ENCODE results near the gene RNF146.

The RNF146 gene

GRCh38 chr6:127289934-127290333, 23.3 kb downstream of the RNF146 start:
- H3K36me3 ChIP-seq (ENCODE audit: control insufficient read depth in 1 of 2, insufficient read depth in 2 of 2, low read length in 2 of 2) = peaks cover 25 to 31% of the 10 kb centered on the region in 2 donors
- peaks cover 0 to 16% of the 10 kb centered on the region in 2 donors for H3K4me1 ChIP-seq (ENCODE audit: control insufficient read depth in 1 of 2, insufficient read depth in 2 of 2, low read length in 2 of 2)
- no peak overlapping the region for H3K27ac ChIP-seq (ENCODE audit: low read length)
- H3K4me3 ChIP-seq (ENCODE audit: low read depth in 1 of 2, low read length in 2 of 2) = no peak overlapping the region
- H3K27me3 ChIP-seq (ENCODE audit: low read depth, low read length) = no peaks in the 10 kb centered on the region
- H3K9me3 ChIP-seq (ENCODE audit: control insufficient read depth in 1 of 2, low read length in 2 of 2) = no peaks in the 10 kb centered on the region

GRCh38 chr6:127290391-127291265, 24.0 kb downstream of the RNF146 start:
- Histone ChIP-seq H3K27ac (ENCODE audit: low read length) (no peak overlapping the region), H3K4me3 (ENCODE audit: low read depth in 1 of 2, low read length in 2 of 2) (no peak overlapping the region), H3K36me3 (ENCODE audit: control insufficient read depth in 1 of 2, insufficient read depth in 2 of 2, low read length in 2 of 2) (peaks cover 21 to 30% of the 10 kb centered on the region in 2 donors), H3K27me3 (ENCODE audit: low read depth, low read length) (no peaks in the 10 kb centered on the region), H3K9me3 (ENCODE audit: control insufficient read depth in 1 of 2, low read length in 2 of 2) (no peaks in the 10 kb centered on the region), H3K4me1 (ENCODE audit: control insufficient read depth in 1 of 2, insufficient read depth in 2 of 2, low read length in 2 of 2) (peaks cover 0 to 16% of the 10 kb centered on the region in 2 donors)

GRCh38 chr6:127291495-127291894, 24.8 kb downstream of the RNF146 start:
- H3K4me1 ChIP-seq (ENCODE audit: control insufficient read depth in 1 of 2, insufficient read depth in 2 of 2, low read length in 2 of 2) = peaks cover 0 to 16% of the 10 kb centered on the region in 2 donors
- peaks cover 15 to 25% of the 10 kb centered on the region in 2 donors for H3K36me3 ChIP-seq (ENCODE audit: control insufficient read depth in 1 of 2, insufficient read depth in 2 of 2, low read length in 2 of 2)
- no peak overlapping the region for H3K4me3 ChIP-seq (ENCODE audit: low read depth in 1 of 2, low read length in 2 of 2)
- no peak overlapping the region for H3K27ac ChIP-seq (ENCODE audit: low read length)
- H3K9me3 ChIP-seq (ENCODE audit: control insufficient read depth in 1 of 2, low read length in 2 of 2) = no peaks in the 10 kb centered on the region
- no peaks in the 10 kb centered on the region for H3K27me3 ChIP-seq (ENCODE audit: low read depth, low read length)

- Histone ChIP-seq H3K27me3 (ENCODE audit: low read depth, low read length) (no peaks in the 10 kb centered on the region), H3K4me3 (ENCODE audit: low read depth in 1 of 2, low read length in 2 of 2) (no peak overlapping the region), H3K9me3 (ENCODE audit: control insufficient read depth in 1 of 2, low read length in 2 of 2) (no peaks in the 10 kb centered on the region), H3K36me3 (ENCODE audit: control insufficient read depth in 1 of 2, insufficient read depth in 2 of 2, low read length in 2 of 2) (peaks cover 0 to 4% of the 10 kb centered on the region in 2 donors), H3K4me1 (ENCODE audit: control insufficient read depth in 1 of 2, insufficient read depth in 2 of 2, low read length in 2 of 2) (peaks cover 0 to 4% of the 10 kb centered on the region in 2 donors), H3K27ac (ENCODE audit: low read length) (no peak overlapping the region)
Observed at GRCh38 chr6:127297502-127298070, 30.9 kb downstream of the RNF146 start.

- Histone ChIP-seq H3K27me3 (ENCODE audit: low read depth, low read length) (no peaks in the 10 kb centered on the region), H3K4me3 (ENCODE audit: low read depth in 1 of 2, low read length in 2 of 2) (no peak overlapping the region), H3K4me1 (ENCODE audit: control insufficient read depth in 1 of 2, insufficient read depth in 2 of 2, low read length in 2 of 2) (peaks cover 0 to 4% of the 10 kb centered on the region in 2 donors), H3K27ac (ENCODE audit: low read length) (no peak overlapping the region), H3K9me3 (ENCODE audit: control insufficient read depth in 1 of 2, low read length in 2 of 2) (no peaks in the 10 kb centered on the region), H3K36me3 (ENCODE audit: control insufficient read depth in 1 of 2, insufficient read depth in 2 of 2, low read length in 2 of 2) (peaks cover 0 to 4% of the 10 kb centered on the region in 2 donors)
Observed at GRCh38 chr6:127298475-127298874, 31.8 kb downstream of the RNF146 start.

GRCh38 chr6:127299522-127300240, 33.0 kb downstream of the RNF146 start:
- Histone ChIP-seq H3K36me3 (ENCODE audit: control insufficient read depth in 1 of 2, insufficient read depth in 2 of 2, low read length in 2 of 2) (peaks cover 0 to 4% of the 10 kb centered on the region in 2 donors), H3K27ac (ENCODE audit: low read length) (peak overlapping the region; percentile 2), H3K9me3 (ENCODE audit: control insufficient read depth in 1 of 2, low read length in 2 of 2) (no peaks in the 10 kb centered on the region), H3K27me3 (ENCODE audit: low read depth, low read length) (no peaks in the 10 kb centered on the region), H3K4me3 (ENCODE audit: low read depth in 1 of 2, low read length in 2 of 2) (no peak overlapping the region), H3K4me1 (ENCODE audit: control insufficient read depth in 1 of 2, insufficient read depth in 2 of 2, low read length in 2 of 2) (peaks cover 0 to 4% of the 10 kb centered on the region in 2 donors)

GRCh38 chr6:127300411-127300810, 33.7 kb downstream of the RNF146 start:
- H3K4me3 ChIP-seq (ENCODE audit: low read depth in 1 of 2, low read length in 2 of 2) = no peak overlapping the region
- H3K4me1 ChIP-seq (ENCODE audit: control insufficient read depth in 1 of 2, insufficient read depth in 2 of 2, low read length in 2 of 2) = peaks cover 0 to 4% of the 10 kb centered on the region in 2 donors
- H3K27me3 ChIP-seq (ENCODE audit: low read depth, low read length) = no peaks in the 10 kb centered on the region
- peaks cover 0 to 4% of the 10 kb centered on the region in 2 donors for H3K36me3 ChIP-seq (ENCODE audit: control insufficient read depth in 1 of 2, insufficient read depth in 2 of 2, low read length in 2 of 2)
- H3K9me3 ChIP-seq (ENCODE audit: control insufficient read depth in 1 of 2, low read length in 2 of 2) = no peaks in the 10 kb centered on the region
- peak overlapping the region; percentile 2 for H3K27ac ChIP-seq (ENCODE audit: low read length)

- Histone ChIP-seq H3K9me3 (ENCODE audit: control insufficient read depth in 1 of 2, low read length in 2 of 2) (no peaks in the 10 kb centered on the region), H3K4me3 (ENCODE audit: low read depth in 1 of 2, low read length in 2 of 2) (no peak overlapping the region), H3K36me3 (ENCODE audit: control insufficient read depth in 1 of 2, insufficient read depth in 2 of 2, low read length in 2 of 2) (peaks cover 0 to 3% of the 10 kb centered on the region in 2 donors), H3K27me3 (ENCODE audit: low read depth, low read length) (no peaks in the 10 kb centered on the region), H3K27ac (ENCODE audit: low read length) (no peak overlapping the region), H3K4me1 (ENCODE audit: control insufficient read depth in 1 of 2, insufficient read depth in 2 of 2, low read length in 2 of 2) (peaks cover 0 to 4% of the 10 kb centered on the region in 2 donors)
Observed at GRCh38 chr6:127301199-127301700, 34.6 kb downstream of the RNF146 start.

- H3K4me1 ChIP-seq (ENCODE audit: control insufficient read depth in 1 of 2, insufficient read depth in 2 of 2, low read length in 2 of 2) = peaks cover 0 to 4% of the 10 kb centered on the region in 2 donors
- no peak overlapping the region for H3K27ac ChIP-seq (ENCODE audit: low read length)
Observed at GRCh38 chr6:127302728-127303660, 36.3 kb downstream of the RNF146 start.

GRCh38 chr6:127303917-127304316, 37.3 kb downstream of the RNF146 start:
- peaks cover 0 to 4% of the 10 kb centered on the region in 2 donors for H3K4me1 ChIP-seq (ENCODE audit: control insufficient read depth in 1 of 2, insufficient read depth in 2 of 2, low read length in 2 of 2)
- H3K4me3 ChIP-seq (ENCODE audit: low read depth in 1 of 2, low read length in 2 of 2) = no peak overlapping the region
- no peak overlapping the region for H3K27ac ChIP-seq (ENCODE audit: low read length)
- peaks cover 0 to 5% of the 10 kb centered on the region in 2 donors for H3K9me3 ChIP-seq (ENCODE audit: control insufficient read depth in 1 of 2, low read length in 2 of 2)
- H3K36me3 ChIP-seq (ENCODE audit: control insufficient read depth in 1 of 2, insufficient read depth in 2 of 2, low read length in 2 of 2) = peaks cover 0 to 4% of the 10 kb centered on the region in 2 donors
- H3K27me3 ChIP-seq (ENCODE audit: low read depth, low read length) = no peaks in the 10 kb centered on the region

More at GRCh38 chr6:127302728-127303660, 36.3 kb downstream of the RNF146 start:
- no peaks in the 10 kb centered on the region for H3K27me3 ChIP-seq (ENCODE audit: low read depth, low read length)
- H3K9me3 ChIP-seq (ENCODE audit: control insufficient read depth in 1 of 2, low read length in 2 of 2) = peaks cover 0 to 4% of the 10 kb centered on the region in 2 donors
- peaks cover 0 to 4% of the 10 kb centered on the region in 2 donors for H3K36me3 ChIP-seq (ENCODE audit: control insufficient read depth in 1 of 2, insufficient read depth in 2 of 2, low read length in 2 of 2)
- no peak overlapping the region for H3K4me3 ChIP-seq (ENCODE audit: low read depth in 1 of 2, low read length in 2 of 2)
